HCT116 (cell line): ENCODE data around the gene GRIN1. TPM values are rescaled to one million over a fixed set of nuclear protein-coding genes. Genes with fewer than 3 reads are reported as not detected.

ENCODE experiments used
- ATAC-seq: fragments of 200-7000 bp; cut with Tn5 transposase; 2 replicates; pipeline ENCODE4 v1.9.1; 2020; ENCODE audit warnings: mild to moderate bottlenecking, moderate library complexity
- BruUV-seq: library from RNA; stranded (reverse); fragments of 400-500 nt; replicated peaks from 2 replicates; lab custom pipeline; 2021; lab: Mats Ljungman, UMichigan
- CTCF ChIA-PET: fragments of 300-600 bp; sonication (Branson Sonifier 250); formaldehyde crosslinking; loops from one replicate; lab custom pipeline; 2021; ENCODE audit warnings: antibody characterized with exemption; lab: Charles Lee
- POLR2A ChIA-PET: fragments of 300-600, 350-600 bp; sonication (Branson Sonifier 250); formaldehyde crosslinking; loops from one replicate; lab custom pipeline; 2021; ENCODE audit warnings: antibody characterized with exemption; lab: Charles Lee
- RAD21 ChIA-PET, 2 experiments: fragments of 300-600 bp; sonication (Branson Sonifier 250); formaldehyde crosslinking; loops; one replicate each; lab custom pipeline; 2023; ENCODE audit warnings: low total read pairs in 2 of 2; ENCODE audit not compliant: uncharacterized antibody in 2 of 2, unreplicated experiment in 2 of 2, low non-redundant PET in 1 of 2; lab: Charles Lee
- DNase-seq: peaks from one replicate; pipeline ENCODE4 v3.0.0-alpha.2; 2010; ENCODE audit warnings: low read depth, low spot score
- H2AFZ ChIP-seq: fragments of 200-600 bp; shearing (Covaris generic), sonication (generic); 2 replicates; pipeline ENCODE4 v1.6.1; 2017; ENCODE audit warnings: low read depth, mixed run types, mixed read lengths, antibody characterized with exemption, low read length; ENCODE audit not compliant: poor library complexity, severe bottlenecking
- H3K27ac ChIP-seq: 2 replicates; pipeline ENCODE4 v1.5.1; 2012; ENCODE audit warnings: low read depth, low read length
- H3K27me3 ChIP-seq: fragments of 200-600 bp; sonication (generic); 2 replicates; pipeline ENCODE4 v1.6.1; 2016; ENCODE audit warnings: mixed run types, low read length, mixed read lengths; ENCODE audit not compliant: insufficient read depth
- H3K36me3 ChIP-seq, 2 experiments: fragments of 200-500 bp in 1 of 2; fragments of 200-600 bp in 1 of 2; sonication (Bioruptor generic) in 1 of 2; sonication (generic) in 1 of 2; 2 replicates each; pipeline versions ENCODE4 v1.5.1 to v1.6.1; 2014 to 2016; ENCODE audit warnings: low read length in 2 of 2, inconsistent platforms in 1 of 2, mixed read lengths in 1 of 2, mixed run types in 1 of 2; ENCODE audit not compliant: insufficient read depth in 2 of 2, control insufficient read depth in 1 of 2
- H3K4me1 ChIP-seq, 2 experiments: fragments of 200-600 bp in 1 of 2; sonication (generic) in 1 of 2; 2 replicates each; pipeline versions ENCODE4 v1.5.1 to v1.6.1; 2012 to 2017; ENCODE audit warnings: low read length in 2 of 2, inconsistent platforms in 1 of 2, mild to moderate bottlenecking in 1 of 2, mixed read lengths in 1 of 2, mixed run types in 1 of 2, moderate library complexity in 1 of 2; ENCODE audit not compliant: insufficient read depth in 2 of 2, control insufficient read depth in 1 of 2
- H3K4me2 ChIP-seq: fragments of 200-600 bp; sonication (generic); 2 replicates; pipeline ENCODE4 v1.6.1; 2017; ENCODE audit warnings: mixed run types, low read length, mixed read lengths
- H3K4me3 ChIP-seq, 2 experiments: fragments of 200-600 bp in 1 of 2; sonication (generic) in 1 of 2; replicated peaks in 1 of 2; 2 replicates each; pipeline ENCODE4 v1.5.1; 2011 to 2016; ENCODE audit warnings: low read length in 2 of 2, control low read depth in 1 of 2, low read depth in 1 of 2, mild to moderate bottlenecking in 1 of 2, mixed read lengths in 1 of 2, mixed run types in 1 of 2
- H3K79me2 ChIP-seq: fragments of 200-600 bp; sonication (generic); 2 replicates; pipeline ENCODE4 v1.6.1; 2017; ENCODE audit warnings: mild to moderate bottlenecking, mixed run types, low read length, moderate library complexity, mixed read lengths; ENCODE audit not compliant: insufficient read depth
- H3K9ac ChIP-seq: fragments of 200-600 bp; sonication (generic); 2 replicates; pipeline ENCODE4 v1.6.1; 2016; ENCODE audit warnings: low read length, mixed read lengths
- H3K9me2 ChIP-seq: fragments of 200-600 bp; sonication (generic), shearing (Covaris generic); 2 replicates; pipeline ENCODE4 v1.6.1; 2017; ENCODE audit warnings: mixed run types, mild to moderate bottlenecking, moderate library complexity; ENCODE audit not compliant: insufficient read depth
- H3K9me3 ChIP-seq, 2 experiments: fragments of 200-500 bp in 1 of 2; fragments of 200-600 bp in 1 of 2; sonication (Bioruptor generic) in 1 of 2; sonication (generic) in 1 of 2; 2 replicates each; pipeline ENCODE4 v1.6.1; 2014 to 2017; ENCODE audit warnings: low read length in 2 of 2, mixed read lengths in 2 of 2, inconsistent platforms in 1 of 2, low read depth in 1 of 2, mild to moderate bottlenecking in 1 of 2, mixed run types in 1 of 2, moderate library complexity in 1 of 2; ENCODE audit not compliant: control insufficient read depth in 1 of 2, insufficient read depth in 1 of 2
- H4K20me1 ChIP-seq: fragments of 200-600 bp; sonication (generic), shearing (Covaris generic); 2 replicates; pipeline ENCODE4 v1.6.1; 2017; ENCODE audit warnings: mixed run types, mild to moderate bottlenecking, moderate library complexity; ENCODE audit not compliant: insufficient read depth
- CTCF ChIP-seq, 3 experiments: fragments of 200-600 bp in 1 of 3; sonication (generic) in 1 of 3; IDR thresholded peaks in 2 of 3; conservative IDR thresholded peaks in 1 of 3; 2 replicates each; pipeline ENCODE4 v1.5.1; 2012 to 2017; ENCODE audit warnings: low read depth in 2 of 3, low read length in 2 of 3, antibody characterized with exemption in 1 of 3, borderline replicate concordance in 1 of 3, control low read depth in 1 of 3, mild to moderate bottlenecking in 1 of 3, mixed read lengths in 1 of 3, mixed run types in 1 of 3, moderate library complexity in 1 of 3; ENCODE audit not compliant: insufficient read depth in 1 of 3
- ELF1 ChIP-seq: IDR thresholded peaks from 2 replicates; pipeline ENCODE4 v1.6.1; 2012; ENCODE audit warnings: low read depth, borderline replicate concordance
- JUND ChIP-seq: IDR thresholded peaks from 2 replicates; pipeline ENCODE4 v1.6.1; 2012
- POLR2A ChIP-seq: IDR thresholded peaks from 2 replicates; pipeline ENCODE4 v1.7.0; 2011; ENCODE audit warnings: borderline replicate concordance; ENCODE audit not compliant: insufficient read depth, insufficient read length; ENCODE audit errors: extremely low read depth
- SIN3A ChIP-seq: IDR thresholded peaks from 2 replicates; pipeline ENCODE4 v1.6.1; 2012; ENCODE audit warnings: low read depth
- SP1 ChIP-seq: IDR thresholded peaks from 2 replicates; pipeline ENCODE4 v1.6.1; 2012; ENCODE audit warnings: low read depth
- intact Hi-C: fragments of 100-400 bp; cut with micrococcal nuclease; formaldehyde crosslinking; loops from 2 replicates; pipeline ENCODE4 v1.10.0; 2022
- total RNA-seq: library from RNA; stranded (reverse); gene quantifications from one replicate; pipeline ENCODE4 v1.2.1, GENCODE V29; 2021; ENCODE audit not compliant: unreplicated experiment
- TF ChIP-seq, protein P1 (sequence below): IDR thresholded peaks from 2 replicates; pipeline ENCODE4 v1.6.1; 2012; ENCODE audit warnings: low read depth

Gene GRIN1
- total RNA-seq, 1 experiment from 2014 or later, result 23.1 TPM

- H3K9me2 ChIP-seq, result no peaks in the 10 kb centered on the region
- intact Hi-C loops, result no loop called here
- no peak overlapping the region for H3K4me2 ChIP-seq
- H3K79me2 ChIP-seq, result peaks cover 65% of the 10 kb centered on the region
- H3K9ac ChIP-seq, result no peak overlapping the region
- H3K4me1 ChIP-seq, result peaks cover 36 to 54% of the 10 kb centered on the region in 2 experiments
- RAD21 ChIA-PET, result no interaction called here
- no peak overlapping the region for H3K4me3 ChIP-seq
- H4K20me1 ChIP-seq, result no peaks in the 10 kb centered on the region
- CTCF ChIA-PET, result no interaction called here
- H3K27ac ChIP-seq, result no peak overlapping the region
- H3K27me3 ChIP-seq, result no peaks in the 10 kb centered on the region
- DNase-seq (no peak), ATAC-seq (no peak)
- H3K36me3 ChIP-seq, result peaks cover 0 to 6% of the 10 kb centered on the region in 2 experiments; a peak in 2 of 4 replicates
- TF ChIP-seq SIN3A, result no peak
- BruUV-seq, result no TSS peak
- H2AFZ ChIP-seq, result no peak overlapping the region
- H3K9me3 ChIP-seq, result no peaks in the 10 kb centered on the region
- POLR2A ChIA-PET, result interaction anchor here (1.1 kb wide), 1 partner anchor 11 kb away, joined by 4 read pairs; no protein-coding TSS in a partner anchor
Observed at GRCh38 chr9:137202966-137203365, 64.0 kb downstream of the GRIN1 start.

GRCh38 chr9:137204731-137205125 is 65.8 kb downstream of the GRIN1 start:
- peaks cover 62% of the 10 kb centered on the region for H3K79me2 ChIP-seq
- H3K27me3 ChIP-seq, result no peaks in the 10 kb centered on the region
- H3K27ac ChIP-seq, result peak overlapping the region; percentile 78
- H3K4me1 ChIP-seq, result peaks cover 22 to 37% of the 10 kb centered on the region in 2 experiments
- ChIA-PET RAD21 (no interaction called here), CTCF (no interaction called here), POLR2A (interaction anchor here (1.9 to 2.1 kb wide), 2 partner anchors 16 to 18 kb away, joined by 6 read pairs; partner anchors contain the start of gene SSNA1)
- DNase-seq (no peak), ATAC-seq (no peak)
- TF ChIP-seq, protein P1, sequence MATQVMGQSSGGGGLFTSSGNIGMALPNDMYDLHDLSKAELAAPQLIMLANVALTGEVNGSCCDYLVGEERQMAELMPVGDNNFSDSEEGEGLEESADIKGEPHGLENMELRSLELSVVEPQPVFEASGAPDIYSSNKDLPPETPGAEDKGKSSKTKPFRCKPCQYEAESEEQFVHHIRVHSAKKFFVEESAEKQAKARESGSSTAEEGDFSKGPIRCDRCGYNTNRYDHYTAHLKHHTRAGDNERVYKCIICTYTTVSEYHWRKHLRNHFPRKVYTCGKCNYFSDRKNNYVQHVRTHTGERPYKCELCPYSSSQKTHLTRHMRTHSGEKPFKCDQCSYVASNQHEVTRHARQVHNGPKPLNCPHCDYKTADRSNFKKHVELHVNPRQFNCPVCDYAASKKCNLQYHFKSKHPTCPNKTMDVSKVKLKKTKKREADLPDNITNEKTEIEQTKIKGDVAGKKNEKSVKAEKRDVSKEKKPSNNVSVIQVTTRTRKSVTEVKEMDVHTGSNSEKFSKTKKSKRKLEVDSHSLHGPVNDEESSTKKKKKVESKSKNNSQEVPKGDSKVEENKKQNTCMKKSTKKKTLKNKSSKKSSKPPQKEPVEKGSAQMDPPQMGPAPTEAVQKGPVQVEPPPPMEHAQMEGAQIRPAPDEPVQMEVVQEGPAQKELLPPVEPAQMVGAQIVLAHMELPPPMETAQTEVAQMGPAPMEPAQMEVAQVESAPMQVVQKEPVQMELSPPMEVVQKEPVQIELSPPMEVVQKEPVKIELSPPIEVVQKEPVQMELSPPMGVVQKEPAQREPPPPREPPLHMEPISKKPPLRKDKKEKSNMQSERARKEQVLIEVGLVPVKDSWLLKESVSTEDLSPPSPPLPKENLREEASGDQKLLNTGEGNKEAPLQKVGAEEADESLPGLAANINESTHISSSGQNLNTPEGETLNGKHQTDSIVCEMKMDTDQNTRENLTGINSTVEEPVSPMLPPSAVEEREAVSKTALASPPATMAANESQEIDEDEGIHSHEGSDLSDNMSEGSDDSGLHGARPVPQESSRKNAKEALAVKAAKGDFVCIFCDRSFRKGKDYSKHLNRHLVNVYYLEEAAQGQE, result no peak
- TF ChIP-seq SP1 (no peak), JUND (no peak), CTCF (IDR thresholded peaks at IDR 0.05 in 2 of 3, conservative IDR thresholded peaks at IDR 0.05 in 1 of 3; ENCODE audit: borderline replicate concordance in 1 of 3, insufficient read depth in 1 of 3, low read depth in 2 of 3, low read length in 2 of 3) (no peak), ELF1 (no peak), POLR2A (no peak)
- peak overlapping the region; percentile 95 for H3K9ac ChIP-seq
- peak overlapping the region; percentile 91 to 98 for H3K4me3 ChIP-seq
- H4K20me1 ChIP-seq, result no peaks in the 10 kb centered on the region
- H3K9me2 ChIP-seq, result no peaks in the 10 kb centered on the region
- no peak overlapping the region for H2AFZ ChIP-seq
- peaks cover 0 to 9% of the 10 kb centered on the region in 2 experiments; a peak in 2 of 4 replicates for H3K36me3 ChIP-seq
- no TSS peak for BruUV-seq
- peak overlapping the region; percentile 93 for H3K4me2 ChIP-seq
- H3K9me3 ChIP-seq, result no peaks in the 10 kb centered on the region
- intact Hi-C loops, result loop anchor here (2.0 kb wide), 1 partner anchor 18 kb away; the partner anchor contains the start of gene RNF208
